Globus pallidus (tissue), 1 donor: ENCODE data around the gene KRTAP23-1.

Source experiments
- DNase-seq: peaks from one replicate; pipeline ENCODE4 v3.0.0-alpha.2; 2015; ENCODE audit warnings: low spot score

Gene KRTAP23-1, protein sequence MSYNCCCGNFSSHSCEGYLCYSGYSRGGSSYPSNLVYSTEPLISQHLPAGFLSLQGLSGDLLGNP

DNA sequence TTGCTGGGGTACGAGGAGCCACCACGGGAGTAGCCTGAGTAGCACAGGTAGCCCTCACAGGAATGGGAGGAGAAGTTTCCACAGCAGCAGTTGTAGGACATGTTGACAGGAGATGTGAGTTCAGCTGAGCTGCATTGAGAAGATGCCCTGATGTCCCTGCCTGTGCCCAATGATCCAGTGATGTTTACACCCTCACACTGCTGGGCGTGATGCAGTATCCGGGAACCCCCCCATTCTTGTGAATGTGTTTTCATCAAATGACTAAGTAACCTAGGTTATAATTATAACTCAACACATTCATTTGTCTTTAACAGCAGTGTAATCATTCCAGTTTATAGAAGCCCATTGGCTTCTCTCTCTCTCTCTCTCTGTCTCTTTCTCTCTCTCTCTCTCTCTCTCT is at the start of gene KRTAP23-1:
KRTAP23-1 (minus strand) TSS at position 101 of the 400 bp plus-strand sequence; CDS start at position 101, 0 bp downstream.
- no peak for DNase-seq

DNA sequence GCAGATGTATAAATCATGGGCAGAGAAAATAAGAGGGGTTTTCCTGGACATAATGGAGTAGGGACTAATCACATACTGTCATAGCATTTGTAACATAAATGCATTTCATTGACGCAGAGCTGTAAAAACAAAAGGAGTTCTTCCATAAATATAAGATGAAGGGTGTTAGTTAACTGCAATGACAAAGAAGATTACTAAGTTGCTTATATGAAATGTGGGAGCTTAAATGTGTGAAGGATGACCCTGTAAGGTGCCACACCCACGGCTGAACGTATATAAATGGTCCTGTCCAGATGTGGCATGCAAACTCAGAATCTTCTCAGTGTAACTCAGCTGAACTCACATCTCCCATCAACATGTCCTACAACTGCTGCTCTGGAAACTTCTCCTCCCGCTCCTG is 47.3 kb upstream of the KRTAP23-1 start, which contains the start of gene KRTAP13-1:
KRTAP13-1 (plus strand) TSS at position 301 of the 400 bp plus-strand sequence; CDS start at position 357, 56 bp downstream.
- no peak for DNase-seq

DNA sequence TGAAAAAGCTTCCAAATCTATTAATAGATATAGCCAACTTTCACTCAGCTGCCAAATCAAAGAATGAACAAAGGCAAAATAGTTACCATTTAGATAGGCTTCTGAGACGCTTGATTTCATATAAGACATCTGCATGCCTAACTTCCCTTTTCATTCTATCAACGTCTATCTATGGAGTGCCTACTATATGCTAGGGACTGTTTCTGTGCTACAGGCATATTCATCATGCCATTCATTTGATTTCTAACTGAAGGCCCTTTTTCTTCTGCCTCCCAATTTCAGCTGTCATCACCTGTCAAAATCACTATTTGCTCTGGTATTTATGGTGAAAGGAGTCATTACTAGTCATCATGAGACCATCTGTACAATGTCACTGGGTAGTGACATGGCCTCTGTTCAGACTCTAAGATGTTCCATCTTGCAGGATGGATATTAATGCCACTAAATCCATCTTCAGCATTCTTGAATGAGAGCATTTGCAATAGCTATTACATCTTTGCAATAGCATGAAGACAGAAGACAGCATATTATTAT is 43.2 kb upstream of the KRTAP23-1 start:
- no peak for DNase-seq

DNA sequence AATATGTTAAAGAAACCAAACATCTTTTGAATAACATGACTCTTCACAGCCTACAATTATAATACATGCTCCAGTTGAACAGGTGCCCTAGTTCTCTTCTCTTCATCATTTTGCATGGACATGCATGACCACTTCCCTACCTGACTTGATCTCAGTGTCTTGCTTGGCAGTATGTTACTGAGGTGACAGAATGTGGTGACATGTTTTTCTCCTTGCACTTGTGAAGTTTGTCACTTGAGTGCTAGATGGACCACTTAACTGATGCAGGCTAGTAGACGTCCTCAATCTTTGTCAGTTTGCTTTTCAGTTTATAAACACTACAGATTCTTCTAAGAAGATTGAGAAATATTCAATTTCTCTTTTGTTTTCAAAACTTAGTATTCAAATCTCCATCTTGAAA is 33.8 kb upstream of the KRTAP23-1 start:
- DNase-seq: no peak

DNA sequence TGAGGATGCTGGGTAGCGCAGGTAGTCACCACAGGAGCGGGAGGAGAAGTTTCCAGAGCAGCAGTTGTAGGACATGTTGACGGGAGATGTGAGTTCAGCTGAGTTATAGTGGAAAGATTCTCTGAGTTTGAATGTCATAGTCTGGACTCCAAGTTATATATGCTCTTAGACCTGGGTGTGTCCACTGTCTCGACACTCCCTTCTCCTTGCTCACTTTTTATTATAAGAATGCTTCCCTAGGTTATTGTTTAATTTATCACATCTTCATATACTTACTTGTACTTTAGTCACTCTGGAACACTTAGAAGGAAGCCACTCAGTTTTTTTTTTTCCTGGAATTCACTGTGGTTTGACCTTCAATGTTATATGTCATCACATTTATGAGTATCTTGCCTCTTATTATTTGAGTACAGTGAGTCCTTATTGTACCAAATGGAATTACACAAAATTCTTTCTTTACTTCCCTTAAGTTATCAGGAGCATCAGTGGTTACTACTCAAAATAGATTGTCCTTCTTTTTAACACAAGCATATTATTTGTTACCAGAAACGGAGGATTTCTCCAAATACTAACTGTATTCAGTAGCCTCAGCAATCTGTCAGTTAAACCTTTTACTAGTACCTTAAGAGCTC is 23.8 kb upstream of the KRTAP23-1 start, which contains the start of gene KRTAP13-2:
KRTAP13-2 (minus strand) TSS at position 133 of the 632 bp plus-strand sequence; CDS start at position 75, 58 bp downstream.
- no peak for DNase-seq

DNA sequence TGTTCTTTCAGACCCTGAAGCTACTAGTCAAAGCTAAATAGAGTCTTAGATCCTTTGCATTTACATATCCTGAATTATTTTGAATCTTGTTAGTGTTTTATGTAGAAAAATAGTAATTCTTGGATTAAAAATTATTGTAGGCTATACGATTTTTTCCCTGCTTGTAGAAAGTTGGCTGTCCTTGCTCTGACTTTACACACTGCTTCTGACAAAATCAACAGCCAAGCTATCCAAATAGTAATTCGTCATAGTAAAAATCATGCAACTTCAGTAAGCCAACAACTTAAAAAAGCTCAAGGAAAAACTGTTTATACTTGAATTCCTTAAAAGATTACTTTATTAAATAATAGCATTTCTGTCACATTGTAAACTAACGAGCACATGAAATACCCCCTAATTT is 7.5 kb upstream of the KRTAP23-1 start:
- DNase-seq: no peak

DNA sequence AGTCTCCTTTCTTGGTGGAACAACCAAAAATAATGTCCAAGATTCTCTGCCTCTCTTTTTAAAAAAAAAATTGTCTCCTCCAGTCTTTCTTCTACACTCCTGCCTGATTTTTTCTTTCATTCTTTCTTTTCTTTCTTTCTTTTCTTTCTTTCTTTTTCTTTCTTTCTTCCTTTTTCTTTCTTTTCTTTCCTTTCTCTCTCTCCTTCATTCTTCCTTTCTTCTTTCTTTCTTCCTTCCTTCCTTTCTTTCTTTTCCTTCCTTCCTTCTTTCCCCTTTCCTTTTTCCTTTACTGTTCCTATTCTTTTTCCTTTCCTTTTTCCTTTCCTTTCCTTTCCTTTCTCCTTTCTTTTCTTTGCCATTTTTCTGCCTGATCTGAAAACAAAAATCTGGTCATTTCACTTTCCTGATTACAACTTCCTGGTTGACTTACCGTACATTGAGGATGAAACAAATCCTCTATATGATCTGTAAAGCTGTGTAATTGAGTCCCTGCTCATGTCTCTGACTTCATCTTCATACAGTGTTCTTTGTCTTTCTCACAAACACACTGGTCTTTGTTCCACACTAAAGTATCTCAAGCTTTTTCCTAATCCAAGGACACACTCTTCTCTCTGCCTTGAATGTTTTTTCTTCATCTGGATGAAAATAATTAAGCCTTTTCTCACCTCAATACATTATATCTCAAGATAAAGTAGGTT is 6.1 kb upstream of the KRTAP23-1 start:
- DNase-seq: no peak

DNA sequence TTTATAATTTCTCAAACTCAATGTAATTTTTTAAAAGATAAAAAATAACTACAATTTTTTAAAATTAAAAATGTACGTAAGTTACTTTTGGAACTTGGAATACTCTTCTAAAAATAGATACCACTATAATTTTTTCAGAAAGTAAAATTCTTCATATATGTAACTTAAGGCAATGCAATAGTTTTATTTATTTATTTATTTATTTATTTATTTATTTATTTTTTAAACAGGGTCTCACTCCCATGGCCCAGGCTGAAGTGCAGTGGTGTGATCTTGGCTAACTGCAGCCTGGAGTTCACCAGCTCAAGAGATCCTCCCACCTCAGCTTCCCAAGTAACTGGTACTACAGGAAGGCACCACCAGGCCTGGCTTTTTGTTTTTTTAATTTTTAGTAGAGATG is 3.1 kb upstream of the KRTAP23-1 start:
- no peak for DNase-seq

DNA sequence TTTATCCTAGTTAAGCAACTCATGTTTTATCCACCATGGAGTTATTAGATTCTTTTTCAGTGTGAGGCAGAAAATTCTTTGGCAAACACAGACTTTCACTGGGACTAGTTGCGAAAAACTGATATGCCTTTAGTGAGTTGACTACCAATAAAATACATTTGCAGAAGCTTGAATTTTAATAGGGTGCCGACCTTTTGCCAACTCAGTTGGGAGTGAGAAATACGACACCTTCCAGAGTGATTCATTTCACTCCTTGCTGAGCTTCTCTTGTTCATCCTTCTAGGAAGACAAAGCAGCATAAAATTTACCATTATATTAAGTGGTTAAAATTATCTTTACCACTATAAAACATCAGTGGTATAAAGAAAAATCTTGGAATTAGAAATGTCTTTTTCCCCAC is 1.2 kb upstream of the KRTAP23-1 start:
- no peak for DNase-seq

- DNase-seq: no peak
These were observed 3.4 kb downstream of the KRTAP23-1 start for GRCh38 chr21:30345014-30345413.

GRCh38 chr21:30340714-30341573 is 7.5 kb downstream of the KRTAP23-1 start:
- DNase-seq: peak; percentile 23

DNA sequence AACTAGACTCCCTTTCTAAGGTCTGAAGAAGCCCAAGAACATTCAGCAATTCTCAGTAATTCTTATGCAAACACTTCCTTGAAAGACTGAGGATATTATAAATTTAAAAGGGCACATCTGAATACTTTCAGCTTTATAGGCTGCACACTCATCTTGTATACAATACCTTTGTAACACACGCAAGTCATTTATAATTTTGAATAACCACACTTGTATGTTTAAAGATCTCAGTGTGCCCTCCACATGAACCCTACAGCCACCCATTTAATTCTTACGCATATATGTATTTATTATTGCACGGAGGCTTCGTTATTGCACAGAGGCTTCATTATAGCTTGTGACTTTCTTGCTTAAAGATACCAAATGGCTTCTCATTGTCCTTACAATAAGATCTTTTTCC is 9.7 kb downstream of the KRTAP23-1 start:
- no peak for DNase-seq

DNA sequence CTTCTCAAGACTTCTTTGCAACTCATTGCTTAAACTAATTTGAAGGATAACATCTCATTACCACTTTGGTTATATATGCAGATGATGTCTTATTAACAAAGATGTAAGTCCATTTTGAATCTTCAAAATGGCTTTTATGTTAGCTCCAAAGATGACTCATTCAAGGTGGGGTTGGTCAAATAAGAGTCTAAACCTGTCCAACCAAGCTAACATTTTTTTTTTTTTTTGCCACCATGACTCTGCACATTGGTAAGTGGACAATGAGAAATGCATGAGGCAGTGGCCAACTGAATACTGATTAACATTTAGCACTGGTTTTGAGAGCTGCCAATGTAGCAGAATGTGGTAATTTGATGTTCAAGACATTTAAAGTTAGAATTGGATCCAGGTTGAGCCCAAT is 10.6 kb downstream of the KRTAP23-1 start:
- DNase-seq: no peak

GRCh38 chr21:30337276-30337744 is 11.1 kb downstream of the KRTAP23-1 start, which contains the start of gene KRTAP27-1:
Gene KRTAP27-1 (minus strand): TSS chr21:30337694. CDS start chr21:30337668, 26 bp downstream.
- no peak for DNase-seq

DNA sequence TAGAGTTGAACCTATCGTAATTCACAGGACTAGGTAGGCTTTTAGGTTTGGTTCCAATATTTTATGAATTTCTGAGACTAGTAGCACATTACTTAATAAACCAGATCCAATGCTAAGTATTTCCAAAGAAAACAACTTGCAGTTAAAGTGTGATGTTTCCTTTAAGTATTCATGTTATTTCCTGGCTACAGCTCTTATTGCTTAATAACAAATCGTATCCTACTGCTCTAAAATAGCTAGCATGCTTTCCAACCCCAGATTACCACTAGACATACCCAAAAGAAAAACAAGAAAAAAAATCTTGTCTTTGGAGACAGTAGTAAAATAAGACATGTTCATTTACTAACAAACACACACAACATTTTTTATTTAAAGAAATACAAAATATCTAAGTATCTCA is 11.8 kb downstream of the KRTAP23-1 start:
- DNase-seq: no peak

DNA sequence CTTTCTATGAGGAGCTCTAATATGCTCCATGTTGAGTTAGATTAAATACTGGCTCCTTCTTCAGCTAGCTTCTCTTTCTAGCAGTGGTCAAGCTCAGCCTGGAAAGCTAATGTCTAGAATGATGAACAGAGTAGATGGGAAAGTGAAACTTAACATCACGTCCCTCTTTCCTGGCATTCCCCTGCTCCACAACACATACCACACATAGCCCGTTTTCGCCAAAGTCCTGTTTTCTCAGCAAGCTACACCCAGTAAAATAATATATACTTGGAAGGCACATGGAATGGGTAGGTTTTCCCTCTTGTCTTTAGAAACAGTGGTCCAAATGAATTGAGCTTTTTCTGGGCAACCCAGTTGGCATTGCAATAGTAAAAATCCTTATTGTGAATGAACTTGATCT is 14.7 kb downstream of the KRTAP23-1 start:
- DNase-seq: no peak

DNA sequence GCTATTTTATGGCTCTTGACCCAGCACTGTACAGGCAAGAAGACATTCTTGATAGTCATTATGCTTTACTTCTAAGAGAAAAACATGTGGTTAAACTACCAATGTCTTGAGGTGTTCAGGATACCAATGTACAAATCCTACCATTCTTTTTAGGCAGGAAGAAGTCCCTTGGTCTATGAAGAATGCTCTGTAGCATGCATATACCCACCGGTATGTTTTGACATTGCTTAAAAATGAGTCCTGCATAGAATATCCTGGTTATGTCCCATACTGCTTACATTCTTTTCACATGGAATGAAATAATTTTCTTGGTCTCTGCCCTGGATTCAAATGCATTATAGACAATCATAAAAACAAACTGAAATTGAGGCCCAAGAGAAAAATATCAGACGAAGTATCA is 15.7 kb downstream of the KRTAP23-1 start:
- no peak for DNase-seq

- no peak for DNase-seq
These were observed 19.1 kb downstream of the KRTAP23-1 start for GRCh38 chr21:30329203-30329875.

GRCh38 chr21:30326390-30326789 is 22.0 kb downstream of the KRTAP23-1 start:
- DNase-seq: no peak

GRCh38 chr21:30320215-30320614 is 28.2 kb downstream of the KRTAP23-1 start, which contains the start of gene KRTAP26-1:
Gene KRTAP26-1 (minus strand): TSS chr21:30320315. CDS start chr21:30320035, 280 bp downstream.
- no peak for DNase-seq

DNA sequence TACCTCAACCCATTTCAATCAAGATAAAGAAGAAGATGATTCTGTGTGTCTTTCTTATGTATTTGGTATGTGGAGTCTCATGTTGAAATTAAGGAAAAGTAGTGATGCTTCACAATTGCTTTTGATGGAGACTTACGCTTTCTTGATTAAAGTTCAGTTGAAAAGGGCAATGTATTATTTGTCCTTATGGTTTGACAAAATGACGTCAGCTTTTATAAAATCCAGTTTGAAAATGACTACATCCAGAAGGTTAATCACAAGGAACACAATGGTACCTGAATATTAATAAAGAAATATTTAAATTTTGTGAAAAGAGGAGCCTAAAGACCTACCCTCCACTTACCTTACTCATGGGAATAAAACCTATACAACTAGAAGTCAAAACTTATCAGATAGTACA is 32.7 kb downstream of the KRTAP23-1 start:
- no peak for DNase-seq
